PC-9 (cell line): ENCODE data around the gene FGF21.

Experiments
- EZH2 ChIP-seq: fragments of 200-600 bp; sonication (generic); IDR thresholded peaks from 2 replicates; pipeline ENCODE4 v1.8.0; 2017; ENCODE audit warnings: antibody characterized with exemption, low read depth
- TF ChIP-seq, protein P1 (sequence below): fragments of 200-600 bp; sonication (generic); conservative IDR thresholded peaks from 2 replicates; pipeline ENCODE4 v1.6.1; 2017; ENCODE audit warnings: mixed run types, antibody characterized with exemption, mild to moderate bottlenecking, moderate library complexity

- TF ChIP-seq, protein P1, sequence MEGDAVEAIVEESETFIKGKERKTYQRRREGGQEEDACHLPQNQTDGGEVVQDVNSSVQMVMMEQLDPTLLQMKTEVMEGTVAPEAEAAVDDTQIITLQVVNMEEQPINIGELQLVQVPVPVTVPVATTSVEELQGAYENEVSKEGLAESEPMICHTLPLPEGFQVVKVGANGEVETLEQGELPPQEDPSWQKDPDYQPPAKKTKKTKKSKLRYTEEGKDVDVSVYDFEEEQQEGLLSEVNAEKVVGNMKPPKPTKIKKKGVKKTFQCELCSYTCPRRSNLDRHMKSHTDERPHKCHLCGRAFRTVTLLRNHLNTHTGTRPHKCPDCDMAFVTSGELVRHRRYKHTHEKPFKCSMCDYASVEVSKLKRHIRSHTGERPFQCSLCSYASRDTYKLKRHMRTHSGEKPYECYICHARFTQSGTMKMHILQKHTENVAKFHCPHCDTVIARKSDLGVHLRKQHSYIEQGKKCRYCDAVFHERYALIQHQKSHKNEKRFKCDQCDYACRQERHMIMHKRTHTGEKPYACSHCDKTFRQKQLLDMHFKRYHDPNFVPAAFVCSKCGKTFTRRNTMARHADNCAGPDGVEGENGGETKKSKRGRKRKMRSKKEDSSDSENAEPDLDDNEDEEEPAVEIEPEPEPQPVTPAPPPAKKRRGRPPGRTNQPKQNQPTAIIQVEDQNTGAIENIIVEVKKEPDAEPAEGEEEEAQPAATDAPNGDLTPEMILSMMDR: no peak
- no peak for TF ChIP-seq EZH2
These were observed 3.4 kb upstream of the FGF21 start for GRCh38 chr19:48751845-48752495.
